Erythroblast (primary cell): ENCODE measurements around the gene CCDC33.

Experiments used
- DNase-seq, 2 experiments: peaks; one replicate each; lab custom pipeline; 2025; lab: John Stamatoyannopoulos, UW
- GATA1 ChIP-seq: IDR thresholded peaks from 2 replicates; pipeline ENCODE4 v1.6.1; 2011; ENCODE audit warnings: low read depth, mild to moderate bottlenecking, control low read depth, low read length, moderate library complexity
- POLR2A ChIP-seq: IDR thresholded peaks from 2 replicates; pipeline ENCODE4 v1.6.1; 2011; ENCODE audit warnings: mild to moderate bottlenecking, low read length

CCDC33 gene

GRCh38 chr15:74336061-74337005, 100.2 kb downstream of the CCDC33 start:
- no peak for DNase-seq
- TF ChIP-seq POLR2A (no peak), GATA1 (no peak)

GRCh38 chr15:74337146-74337545, 101.0 kb downstream of the CCDC33 start:
- TF ChIP-seq GATA1 (no peak), POLR2A (no peak)
- DNase-seq, result no peak

DNA sequence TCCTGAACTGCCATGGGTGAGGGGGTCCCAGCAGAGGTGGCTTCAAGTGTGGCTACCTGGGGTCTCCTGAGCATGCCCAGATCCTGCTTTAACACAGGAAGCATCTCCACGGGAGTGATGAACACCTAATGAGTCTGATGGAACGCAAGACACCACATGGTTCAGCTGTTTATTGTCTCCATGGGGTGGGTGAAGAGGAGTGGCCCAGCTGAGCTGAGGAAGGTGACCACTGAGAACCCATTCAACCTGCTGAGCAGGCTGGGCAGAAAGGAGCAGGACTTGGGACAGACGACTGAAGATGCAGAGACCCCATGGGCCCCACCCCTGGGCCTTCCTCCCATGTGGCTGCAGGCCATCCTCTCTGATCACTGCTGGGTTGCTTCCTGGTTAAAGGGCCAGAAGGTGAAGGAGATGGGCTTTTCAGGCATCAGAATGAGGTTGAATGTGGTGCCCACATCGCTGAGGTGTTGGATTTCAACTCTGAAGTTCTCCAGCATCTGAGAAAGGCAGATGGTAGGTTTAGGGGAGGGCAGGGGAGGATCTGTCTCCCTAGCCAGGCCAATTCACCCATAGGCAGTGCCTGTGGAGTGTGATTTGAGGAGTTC, 101.6 kb downstream of the CCDC33 start:
- no peak for TF ChIP-seq POLR2A
- no peak for DNase-seq

GRCh38 chr15:74338676-74339075, 102.5 kb downstream of the CCDC33 start:
- TF ChIP-seq GATA1, result no peak
- no peak for TF ChIP-seq POLR2A
- no peak for DNase-seq

- TF ChIP-seq POLR2A, result no peak
- TF ChIP-seq GATA1, result no peak
- DNase-seq, result no peak
Measured at GRCh38 chr15:74339371-74339770, 103.2 kb downstream of the CCDC33 start.

DNA sequence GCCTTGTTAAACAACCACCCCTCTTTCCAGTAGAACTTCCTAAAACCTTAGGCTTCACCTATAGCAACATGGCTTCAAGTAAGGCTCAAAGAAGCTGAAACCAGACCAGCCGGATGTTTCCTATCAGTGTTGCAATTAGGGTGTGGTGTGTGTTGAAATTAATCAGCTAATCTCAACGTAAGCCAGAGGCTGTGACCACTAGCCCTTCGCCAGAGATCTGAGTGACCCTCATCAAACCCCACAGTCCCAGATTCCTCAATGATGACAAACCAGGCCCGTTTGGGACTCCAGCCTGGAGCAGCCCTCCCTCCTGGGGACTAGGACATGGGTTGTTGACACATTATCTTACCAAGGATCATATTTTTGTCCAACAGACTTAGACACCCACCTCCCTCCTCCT, 104.0 kb downstream of the CCDC33 start:
- no peak for TF ChIP-seq POLR2A
- TF ChIP-seq GATA1, result no peak
- no peak for DNase-seq

GRCh38 chr15:74343127-74343796, 107.1 kb downstream of the CCDC33 start:
- no peak for DNase-seq
- TF ChIP-seq POLR2A (no peak), GATA1 (no peak)

- no peak for DNase-seq
- TF ChIP-seq GATA1 (no peak), POLR2A (no peak)
Measured at GRCh38 chr15:74343797-74344127, 107.6 kb downstream of the CCDC33 start.

DNA sequence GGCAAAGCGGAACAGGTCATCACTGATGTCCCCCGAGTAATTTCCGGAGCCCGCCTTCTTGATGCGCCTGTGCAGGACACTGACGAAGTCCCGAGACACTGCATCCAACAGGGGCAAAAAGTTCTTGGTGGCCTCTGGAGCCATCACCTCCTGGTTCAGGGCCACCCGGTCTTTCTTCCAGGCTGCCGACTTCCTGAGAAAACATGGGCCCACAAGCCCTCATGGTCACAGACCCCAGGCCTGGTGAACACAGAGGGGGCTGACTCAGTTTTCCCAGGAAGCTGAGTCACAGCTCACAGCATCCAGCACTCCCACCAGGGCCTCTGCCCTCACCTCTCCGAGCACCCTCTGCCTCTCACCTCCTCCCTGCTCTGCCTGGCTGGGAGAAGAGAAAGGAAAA, 108.9 kb downstream of the CCDC33 start:
- no peak for DNase-seq
- no peak for TF ChIP-seq POLR2A
- no peak for TF ChIP-seq GATA1

DNA sequence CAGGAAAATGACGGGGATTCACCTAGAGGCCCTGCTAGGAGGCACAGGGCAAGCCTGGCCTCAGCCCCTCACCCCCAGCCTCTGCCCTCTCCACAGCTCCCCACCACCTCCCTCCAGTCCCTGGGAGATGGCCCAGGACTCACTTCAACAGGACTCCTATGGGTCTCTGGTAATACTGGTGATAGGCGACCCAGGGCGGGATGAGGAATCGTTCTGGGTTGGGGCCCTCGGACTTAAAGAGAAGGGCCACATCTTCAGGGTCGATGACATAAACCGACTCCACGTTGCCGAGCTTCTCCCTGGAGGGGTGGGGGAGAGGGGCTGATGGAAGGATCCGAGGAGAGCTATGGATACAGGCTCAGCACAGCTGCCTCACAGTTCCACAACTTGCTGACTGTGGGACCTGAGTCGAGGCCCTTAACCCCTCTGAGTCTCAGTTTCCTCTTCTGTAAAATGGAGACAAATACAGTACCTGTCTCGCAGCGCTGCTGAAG, 111.7 kb downstream of the CCDC33 start:
- DNase-seq, result no peak
- TF ChIP-seq POLR2A, result no peak
- no peak for TF ChIP-seq GATA1

DNA sequence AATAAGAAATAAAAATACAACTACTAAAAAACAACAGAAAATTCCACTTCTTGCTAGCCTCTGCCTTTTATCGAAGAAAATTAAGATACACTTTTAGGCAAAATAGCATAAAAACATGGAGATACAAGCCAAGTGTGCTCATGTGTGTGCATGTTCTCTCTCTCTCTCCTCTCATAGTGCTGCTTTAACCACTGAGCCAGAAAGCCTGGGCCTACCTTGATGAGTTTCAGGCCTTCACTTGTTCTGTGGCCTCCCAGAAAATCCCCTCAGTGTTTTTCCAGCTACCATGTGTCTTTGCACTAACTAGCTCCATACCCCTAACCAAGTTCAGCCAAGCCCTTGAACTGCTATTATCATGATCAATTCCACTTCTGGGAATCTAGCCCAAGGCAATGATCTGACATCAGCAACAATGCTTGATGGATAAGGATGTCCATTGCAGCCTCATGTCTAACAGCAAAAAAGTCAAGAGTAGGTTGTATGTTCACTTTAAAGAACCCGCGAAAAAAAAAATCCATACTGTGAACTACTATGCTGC, 113.2 kb downstream of the CCDC33 start:
- TF ChIP-seq GATA1, result no peak
- TF ChIP-seq POLR2A, result no peak
- DNase-seq, result no peak

DNA sequence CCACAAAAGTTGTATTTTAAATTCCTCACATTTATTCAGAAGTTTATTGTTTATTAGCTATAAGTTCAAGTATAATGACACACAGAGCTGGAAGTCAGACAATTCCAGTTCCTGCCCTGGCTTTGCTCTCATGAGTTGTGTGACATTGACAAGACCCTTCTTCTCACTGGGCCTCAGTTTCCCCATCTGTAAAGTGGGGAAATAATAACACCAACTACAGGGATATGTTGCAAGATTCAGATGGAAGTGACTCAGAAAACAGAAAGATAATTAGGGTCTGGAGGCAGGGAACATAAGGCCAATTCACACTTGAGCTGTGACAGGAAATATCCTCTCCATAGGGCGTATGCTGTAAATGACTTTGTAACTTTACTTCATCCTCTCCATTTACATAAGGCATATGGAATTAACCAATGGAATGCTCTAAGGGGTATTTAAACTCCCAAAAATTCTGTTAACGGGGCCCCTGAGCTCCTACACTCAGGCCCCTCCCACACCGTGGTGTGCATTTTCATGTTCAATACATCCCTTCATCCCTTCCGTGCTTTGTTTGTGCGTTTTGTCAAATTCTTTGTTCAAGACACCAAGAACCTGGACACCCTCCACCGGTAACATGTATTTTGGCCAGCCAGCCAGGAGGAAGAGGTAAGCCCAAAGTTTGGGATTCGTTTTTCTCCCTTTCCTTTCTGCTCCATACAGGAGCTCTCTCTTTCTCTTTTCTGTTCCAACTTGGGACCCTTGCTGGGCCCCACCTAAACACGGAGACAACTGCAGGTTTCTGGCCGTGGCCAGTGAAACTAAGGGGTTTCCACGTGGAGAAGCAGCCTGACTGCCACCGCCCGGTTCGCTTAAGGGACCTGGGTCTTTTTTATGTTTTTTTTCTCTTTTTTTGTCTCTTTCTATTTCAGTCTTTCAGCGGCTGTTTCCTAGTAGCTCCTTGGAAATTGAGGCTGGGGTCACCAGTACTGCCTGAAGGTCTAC, 114.5 kb downstream of the CCDC33 start:
- TF ChIP-seq GATA1 (no peak), POLR2A (no peak)
- DNase-seq, result no peak

- DNase-seq, result no peak
- no peak for TF ChIP-seq GATA1
- no peak for TF ChIP-seq POLR2A
Measured at GRCh38 chr15:74351670-74352069, 115.5 kb downstream of the CCDC33 start.
